Hypothalamus (tissue), 51 donors: ENCODE results near the gene OLFM4.

ENCODE experiments used
- DNase-seq, 51 donors: peaks; one replicate each; lab custom pipeline; 2025; lab: John Stamatoyannopoulos, UW

The OLFM4 gene

GRCh38 chr13:53060840-53061490 is 32.4 kb downstream of the OLFM4 start:
- peak in 12 of 51 donors; percentile 10 to 58 (median 28) for DNase-seq

GRCh38 chr13:53064731-53065130 is 36.1 kb downstream of the OLFM4 start:
- no peak for DNase-seq

- no peak for DNase-seq
These were observed 37.8 kb downstream of the OLFM4 start for GRCh38 chr13:53066411-53066810.

GRCh38 chr13:53068585-53069520 is 40.2 kb downstream of the OLFM4 start:
- peak in 5 of 51 donors; percentile 9 to 39 (median 18) for DNase-seq

- DNase-seq = no peak
These were observed 41.2 kb downstream of the OLFM4 start for GRCh38 chr13:53069800-53070199.

GRCh38 chr13:53073711-53074110 is 45.1 kb downstream of the OLFM4 start:
- peak in 1 of 51 donors; percentile 40 for DNase-seq

- DNase-seq = no peak
These were observed 45.5 kb downstream of the OLFM4 start for GRCh38 chr13:53074114-53074513.

GRCh38 chr13:53075356-53076041 is 46.9 kb downstream of the OLFM4 start:
- no peak for DNase-seq

- no peak for DNase-seq
These were observed 51.1 kb downstream of the OLFM4 start for GRCh38 chr13:53079691-53080090.

GRCh38 chr13:53088871-53089270 is 60.3 kb downstream of the OLFM4 start:
- no peak for DNase-seq

GRCh38 chr13:53089951-53090350 is 61.3 kb downstream of the OLFM4 start:
- DNase-seq = no peak

GRCh38 chr13:53090461-53090860 is 61.8 kb downstream of the OLFM4 start:
- no peak for DNase-seq

GRCh38 chr13:53092931-53093330 is 64.3 kb downstream of the OLFM4 start:
- no peak for DNase-seq

GRCh38 chr13:53098455-53098854 is 69.8 kb downstream of the OLFM4 start:
- no peak for DNase-seq

- no peak for DNase-seq
These were observed 71.9 kb downstream of the OLFM4 start for GRCh38 chr13:53100394-53101063.
